Uterus (tissue), 4 donors: ENCODE results near the gene ACVRL1. TPM values are rescaled to one million over a fixed set of nuclear protein-coding genes. Genes with fewer than 3 reads are reported as not detected.
A peak's percentile ranks its signal among the peaks of the same experiment; 100 is the strongest.

Source experiments
- DNase-seq, 2 donors: peaks; one replicate each; pipeline ENCODE4 v3.0.0-alpha.2; 2019 to 2020
- H3K27ac ChIP-seq, 2 donors: fragments of 200-600 bp; sonication (generic); 1 replicate in 1 of 2; 2 replicates in 1 of 2; pipeline ENCODE4 v1.5.1; 2016 to 2018
- H3K27me3 ChIP-seq, 2 donors: fragments of 200-600 bp; sonication (generic); one replicate each; pipeline ENCODE4 v1.5.1; 2018 to 2019; ENCODE audit warnings: control low read depth in 1 of 2
- H3K36me3 ChIP-seq, 2 donors: fragments of 200-600 bp; sonication (generic); one replicate each; pipeline ENCODE4 v1.5.1; 2019; ENCODE audit warnings: control low read depth in 1 of 2
- H3K4me1 ChIP-seq, 2 donors: fragments of 200-600 bp; sonication (generic); one replicate each; pipeline ENCODE4 v1.5.1; 2018 to 2019; ENCODE audit warnings: control low read depth in 1 of 2
- H3K4me3 ChIP-seq, 2 donors: fragments of 200-600 bp; sonication (generic); 1 replicate in 1 of 2; 2 replicates in 1 of 2; pipeline ENCODE4 v1.5.1; 2018 to 2019; ENCODE audit warnings: mild to moderate bottlenecking in 1 of 2
- H3K9me3 ChIP-seq, 2 donors: fragments of 200-600 bp; sonication (generic); one replicate each; pipeline ENCODE4 v1.5.1; 2019; ENCODE audit warnings: control low read depth in 1 of 2
- CTCF ChIP-seq, 4 experiments: fragments of 200-600 bp in 2 of 4; fragments of 450-650 bp in 2 of 4; sonication (generic) in 2 of 4; IDR thresholded peaks; one replicate each; pipeline ENCODE4 v1.5.1; 2016 to 2019; ENCODE audit warnings: antibody characterized with exemption in 4 of 4, mild to moderate bottlenecking in 2 of 4, moderate library complexity in 1 of 4
- POLR2A ChIP-seq, 2 donors: fragments of 450-650 bp; IDR thresholded peaks; one replicate each; pipeline ENCODE4 v1.6.1; 2016; ENCODE audit warnings: antibody characterized with exemption in 2 of 2, mild to moderate bottlenecking in 1 of 2, moderate library complexity in 1 of 2
- intact Hi-C: fragments of 100-400 bp; cut with DNase I; formaldehyde crosslinking; loops from one replicate; pipeline ENCODE4 v1.15.1; 2023; ENCODE audit warnings: low total_unique reads
- total RNA-seq, 4 donors: library from RNA; depleted of rRNA in 3 of 4; stranded (reverse); fragments of >200 nt in 3 of 4; gene quantifications; one replicate each; pipeline versions ENCODE4 v1.1.0 to v1.2.4, GENCODE V29; 2014 to 2023
- donor health status: DM: yes; HTN: yes; CAD: no.

ACVRL1 gene
- total RNA-seq, 4 donors from 2014 or later = 52.1 to 161 (median 127) TPM

- intact Hi-C loops = no loop called here
- Histone ChIP-seq H3K27ac (peak within 1 kb of the TSS in 1 of 2 donors; percentile 68), H3K9me3 (no peaks in the 10 kb centered on the region), H3K27me3 (no peaks in the 10 kb centered on the region), H3K36me3 (no peaks in the 10 kb centered on the region), H3K4me3 (no peak within 1 kb of the TSS), H3K4me1 (no peaks in the 10 kb centered on the region)
- TF ChIP-seq POLR2A (IDR thresholded peaks at IDR 0.05) = no peak
- no peak for TF ChIP-seq CTCF (IDR thresholded peaks at IDR 0.05)
- no peak for DNase-seq
Observed at GRCh38 chr12:51887476-51888315, 19.6 kb upstream of the ACVRL1 start, which contains the start of gene ANKRD33. Gene ANKRD33, plus strand, starts transcription at chr12:51888103. Its CDS starts 84 bp downstream, at chr12:51888187.

GRCh38 chr12:51888316-51889215, 18.7 kb upstream of the ACVRL1 start:
- H3K4me1 ChIP-seq = no peaks in the 10 kb centered on the region
- intact Hi-C loops = no loop called here
- H3K27ac ChIP-seq = no peak overlapping the region
- H3K4me3 ChIP-seq = no peak overlapping the region
- DNase-seq = no peak
- TF ChIP-seq CTCF (IDR thresholded peaks at IDR 0.05) (no peak), POLR2A (IDR thresholded peaks at IDR 0.05) (no peak)
- H3K36me3 ChIP-seq = no peaks in the 10 kb centered on the region
- no peaks in the 10 kb centered on the region for H3K27me3 ChIP-seq
- no peaks in the 10 kb centered on the region for H3K9me3 ChIP-seq

DNA sequence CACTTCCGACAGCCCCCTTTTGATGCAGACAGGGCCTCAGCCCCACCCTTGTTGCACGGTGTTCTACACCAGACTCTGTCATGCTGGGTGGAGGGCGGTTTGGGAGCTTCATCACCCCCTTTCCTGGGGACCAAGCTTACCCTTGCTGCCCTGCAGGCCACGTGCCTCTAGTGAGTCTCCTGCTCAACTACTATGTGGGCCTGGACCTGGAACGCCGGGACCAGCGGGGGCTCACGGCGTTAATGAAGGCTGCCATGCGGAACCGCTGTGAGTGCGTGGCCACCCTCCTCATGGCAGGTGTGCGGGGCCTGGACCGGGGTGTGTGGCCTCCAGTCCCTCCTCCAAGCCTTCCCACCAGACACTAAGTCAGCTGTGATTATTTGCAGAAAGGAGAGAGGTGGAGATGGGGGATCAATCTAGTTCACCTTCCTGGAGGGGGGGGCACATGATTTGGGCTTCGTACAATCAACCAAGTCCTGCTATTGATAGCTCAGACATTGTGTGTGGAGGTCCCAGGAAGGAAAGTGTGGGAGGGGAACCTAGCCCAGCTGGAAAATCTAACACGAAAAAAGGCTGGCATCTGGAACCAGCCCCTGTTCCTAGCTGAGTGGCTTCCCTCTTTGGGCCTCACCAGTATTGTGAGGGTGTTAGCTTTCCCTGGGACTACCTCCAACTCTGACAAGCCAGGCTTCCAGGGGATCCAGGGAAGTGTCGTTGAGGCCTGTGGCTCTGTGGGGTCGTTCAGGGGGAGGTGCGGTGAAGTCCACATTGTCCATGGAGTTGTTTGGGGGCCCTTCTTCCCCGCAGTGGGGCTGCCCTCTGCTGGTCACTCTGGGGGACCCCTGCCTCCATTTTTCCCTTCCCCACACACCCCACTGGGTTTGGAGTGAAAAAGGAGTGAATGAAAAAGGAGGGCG, 17.8 kb upstream of the ACVRL1 start:
- Histone ChIP-seq H3K4me1 (no peaks in the 10 kb centered on the region), H3K9me3 (no peaks in the 10 kb centered on the region), H3K27me3 (no peaks in the 10 kb centered on the region), H3K36me3 (no peaks in the 10 kb centered on the region), H3K27ac (no peak overlapping the region), H3K4me3 (no peak overlapping the region)
- TF ChIP-seq POLR2A (IDR thresholded peaks at IDR 0.05) (no peak), CTCF (IDR thresholded peaks at IDR 0.05) (no peak)
- intact Hi-C loops = no loop called here
- no peak for DNase-seq

DNA sequence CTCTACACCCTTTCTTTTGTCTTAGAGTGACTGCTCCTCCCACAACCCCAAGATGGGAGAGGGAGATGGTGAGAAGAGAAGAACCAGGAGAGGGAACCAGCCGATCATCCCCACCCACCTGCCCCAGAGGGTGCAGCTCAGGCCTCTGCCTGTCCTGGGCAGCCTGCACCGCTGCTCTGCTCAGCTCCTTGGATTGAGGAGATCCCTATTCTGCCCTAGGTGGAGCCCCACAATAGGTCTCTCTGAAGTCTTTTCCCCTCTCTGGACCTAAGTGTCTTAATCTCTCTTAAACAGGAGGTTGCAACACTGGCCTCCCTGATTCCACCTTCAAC, 17.2 kb upstream of the ACVRL1 start:
- H3K4me3 ChIP-seq = no peak overlapping the region
- no peak for TF ChIP-seq CTCF (IDR thresholded peaks at IDR 0.05)
- TF ChIP-seq POLR2A (IDR thresholded peaks at IDR 0.05) = no peak
- DNase-seq = no peak
- no peaks in the 10 kb centered on the region for H3K9me3 ChIP-seq
- no peak overlapping the region for H3K27ac ChIP-seq
- H3K27me3 ChIP-seq = no peaks in the 10 kb centered on the region
- no peaks in the 10 kb centered on the region for H3K4me1 ChIP-seq
- H3K36me3 ChIP-seq = no peaks in the 10 kb centered on the region
- intact Hi-C loops = no loop called here
